ENCODE measurements around the gene TACC2.

The TACC2 gene

GRCh38 chr10:122121059-122121458 is 132.1 kb downstream of the TACC2 start:
- no peak for DNase-seq (ENCODE audit: low read depth)

GRCh38 chr10:122122493-122122892 is 133.5 kb downstream of the TACC2 start:
- DNase-seq (ENCODE audit: low read depth) = no peak

- DNase-seq (ENCODE audit: low read depth) = no peak
Measured at GRCh38 chr10:122123186-122123585, 134.2 kb downstream of the TACC2 start.

- DNase-seq (ENCODE audit: low read depth) = no peak
Measured at GRCh38 chr10:122124342-122124741, 135.4 kb downstream of the TACC2 start.

GRCh38 chr10:122124808-122125207 is 135.8 kb downstream of the TACC2 start:
- DNase-seq (ENCODE audit: low read depth) = no peak

- DNase-seq (ENCODE audit: low read depth) = peak; percentile 87
Measured at GRCh38 chr10:122126763-122127659, 138.0 kb downstream of the TACC2 start.

GRCh38 chr10:122127943-122128342 is 139.0 kb downstream of the TACC2 start:
- DNase-seq (ENCODE audit: low read depth) = no peak

GRCh38 chr10:122128357-122128756 is 139.4 kb downstream of the TACC2 start:
- no peak for DNase-seq (ENCODE audit: low read depth)

GRCh38 chr10:122130474-122131110 is 141.6 kb downstream of the TACC2 start:
- no peak for DNase-seq (ENCODE audit: low read depth)

- no peak for DNase-seq (ENCODE audit: low read depth)
Measured at GRCh38 chr10:122132331-122132755, 143.4 kb downstream of the TACC2 start.

- DNase-seq (ENCODE audit: low read depth) = no peak
Measured at GRCh38 chr10:122132882-122133565, 144.1 kb downstream of the TACC2 start.

GRCh38 chr10:122135251-122136025 is 146.5 kb downstream of the TACC2 start:
- DNase-seq (ENCODE audit: low read depth) = no peak

- DNase-seq (ENCODE audit: low read depth) = no peak
Measured at GRCh38 chr10:122138831-122139625, 150.1 kb downstream of the TACC2 start.

- DNase-seq (ENCODE audit: low read depth) = no peak
Measured at GRCh38 chr10:122139627-122140170, 150.7 kb downstream of the TACC2 start.

- no peak for DNase-seq (ENCODE audit: low read depth)
Measured at GRCh38 chr10:122140461-122140902, 151.5 kb downstream of the TACC2 start.

- DNase-seq (ENCODE audit: low read depth) = peak; percentile 52
Measured at GRCh38 chr10:122140941-122141623, 152.1 kb downstream of the TACC2 start.

- DNase-seq (ENCODE audit: low read depth) = no peak
Measured at GRCh38 chr10:122141821-122142640, 153.1 kb downstream of the TACC2 start.

GRCh38 chr10:122142641-122143237 is 153.8 kb downstream of the TACC2 start:
- DNase-seq (ENCODE audit: low read depth) = no peak

Data from non-pigmented ciliary epithelial cell (primary cell).